ENCODE measurements around the gene SRGAP1.
A peak's percentile ranks its signal among the peaks of the same experiment; 100 is the strongest.
"Not testable (repeated sequence)": the region's sequence is repeated elsewhere in the genome, so short reads cannot be mapped to it uniquely, and the experiment has no call there.

The SRGAP1 gene

DNA sequence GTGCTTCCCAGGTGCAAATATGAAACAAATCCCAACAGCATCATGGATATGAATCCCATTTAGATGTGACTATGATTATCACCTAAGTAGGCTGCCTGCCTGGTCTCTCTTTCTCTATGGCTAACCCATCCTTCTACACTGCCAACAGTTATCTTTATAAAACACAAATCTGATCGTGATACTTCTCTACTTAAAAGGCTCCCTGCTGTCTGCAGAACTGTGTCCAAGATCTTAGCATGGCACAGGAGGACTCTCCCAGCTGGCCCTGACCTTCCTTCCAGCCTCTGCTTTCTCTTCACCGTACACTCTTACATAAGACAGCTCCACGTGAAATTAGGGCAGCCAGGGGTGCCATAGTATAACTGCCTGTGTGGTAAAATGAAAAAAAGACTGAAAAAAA lies 3.5 kb upstream of the SRGAP1 start:
- no peak for DNase-seq

DNA sequence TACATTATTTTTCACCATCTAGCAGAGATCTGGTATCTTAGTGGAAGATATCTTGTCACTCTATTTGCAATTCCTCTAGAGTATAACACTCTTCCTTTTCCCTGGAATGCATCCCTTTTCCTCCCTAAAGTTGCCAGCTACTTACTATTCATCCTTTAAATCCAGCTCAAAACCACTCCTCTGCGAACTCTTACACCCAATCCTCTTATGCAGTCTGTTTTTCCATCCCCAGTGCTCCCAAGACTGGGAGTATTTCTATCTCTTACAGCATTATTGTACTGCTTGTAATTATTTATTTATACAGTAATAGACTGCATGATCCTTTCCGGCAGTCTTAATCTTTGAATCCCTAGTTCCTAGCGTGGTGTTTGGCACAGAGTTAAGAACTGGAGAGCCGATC lies 2.9 kb upstream of the SRGAP1 start:
- no peak for DNase-seq

DNA sequence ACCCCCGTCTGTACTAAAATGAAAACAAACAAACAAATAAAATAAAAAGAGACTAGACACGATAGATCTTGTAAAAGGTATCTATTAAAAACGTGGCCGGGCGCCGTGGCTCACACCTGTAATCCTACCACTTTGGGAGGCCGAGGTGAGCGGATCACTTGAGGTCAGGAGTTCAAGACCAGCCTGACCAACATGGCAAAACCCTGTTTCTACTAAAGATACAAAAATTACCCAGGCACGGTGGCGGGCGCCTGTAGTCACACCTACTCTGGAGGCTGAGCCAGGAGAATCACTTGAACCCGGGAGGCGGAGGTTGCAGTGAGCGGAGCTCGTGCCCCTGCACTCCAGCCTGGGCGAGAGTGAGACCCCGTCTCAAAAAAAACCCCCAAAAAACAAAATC lies 1.8 kb upstream of the SRGAP1 start:
- not testable (repeated sequence) for DNase-seq

DNA sequence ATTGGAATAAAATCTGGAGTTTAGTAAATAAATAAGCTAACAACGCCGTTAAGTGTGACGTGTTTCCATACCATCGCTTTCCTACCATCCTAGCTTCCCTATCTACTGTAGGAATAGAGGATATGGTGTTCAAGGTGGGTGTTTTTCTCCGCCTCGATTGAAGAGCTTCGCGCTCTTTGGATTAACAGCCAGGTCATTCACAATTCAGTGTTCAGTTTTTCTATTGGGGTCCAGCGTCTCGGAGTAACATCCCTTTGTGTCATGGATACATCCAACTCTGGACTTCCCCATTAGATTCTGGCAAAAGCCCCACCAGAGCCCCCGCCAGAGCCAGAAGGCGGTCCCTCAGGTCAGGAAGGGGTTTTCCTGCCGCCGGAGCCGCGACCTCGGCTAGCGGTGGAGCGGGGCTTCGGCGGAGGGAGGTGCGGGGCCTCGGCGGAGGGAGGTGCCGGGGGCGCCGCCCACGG lies 1.2 kb upstream of the SRGAP1 start:
- DNase-seq: no peak

DNA sequence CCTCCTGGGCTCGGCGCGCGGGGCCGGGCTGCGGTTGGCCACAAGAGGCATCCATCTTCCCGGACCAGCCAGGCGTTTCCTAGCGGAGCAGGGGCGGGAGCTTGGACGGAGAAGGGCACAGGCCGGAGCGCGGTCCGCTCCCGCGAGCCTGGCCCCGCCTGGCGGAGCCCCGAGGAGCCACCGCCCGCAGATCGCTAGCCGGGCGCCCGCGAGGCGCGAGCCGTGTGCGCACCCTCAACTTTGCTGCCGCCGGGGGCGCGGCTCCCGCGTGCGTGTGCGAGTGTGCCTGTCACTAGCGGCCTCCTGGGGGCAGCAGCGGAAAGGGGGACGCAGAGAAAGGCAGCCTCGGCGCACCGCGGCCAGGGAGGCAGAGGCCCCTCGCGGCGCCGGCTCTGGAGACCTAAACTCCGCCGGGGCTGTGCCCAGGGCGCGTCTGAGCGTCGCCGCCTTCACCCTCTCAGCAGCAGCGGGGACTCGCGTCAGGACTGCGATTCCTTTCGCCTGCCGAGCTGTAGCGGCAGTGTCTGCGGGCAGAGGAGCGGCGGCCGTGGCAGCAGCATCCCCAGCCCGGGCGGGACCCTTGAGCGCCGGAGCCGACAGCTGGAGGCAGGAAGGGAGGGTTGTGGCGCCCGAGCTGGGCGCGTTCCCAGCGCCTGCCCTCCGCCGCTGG lies 644 bp upstream of the SRGAP1 start:
- peak; percentile 94 for DNase-seq

DNA sequence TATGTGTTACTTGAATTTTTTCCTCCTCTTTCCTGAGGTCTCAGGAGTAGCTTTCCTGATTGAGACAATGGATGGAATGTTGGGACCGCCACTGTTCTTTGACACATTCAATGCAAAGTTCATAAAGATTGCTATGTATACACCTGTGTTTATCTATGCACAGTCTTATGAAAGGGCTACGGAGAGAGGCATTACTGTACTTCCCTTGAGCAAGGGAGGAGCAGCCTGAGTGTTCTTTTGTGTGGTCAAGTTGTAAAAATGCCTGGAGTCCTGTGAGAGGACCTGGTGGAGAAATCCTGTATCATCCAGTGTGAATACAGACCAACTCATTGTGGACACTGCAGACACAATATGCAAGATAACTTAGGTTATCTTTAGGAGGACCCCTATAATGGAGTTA lies 1.2 kb downstream of the SRGAP1 start:
- DNase-seq: no peak

DNA sequence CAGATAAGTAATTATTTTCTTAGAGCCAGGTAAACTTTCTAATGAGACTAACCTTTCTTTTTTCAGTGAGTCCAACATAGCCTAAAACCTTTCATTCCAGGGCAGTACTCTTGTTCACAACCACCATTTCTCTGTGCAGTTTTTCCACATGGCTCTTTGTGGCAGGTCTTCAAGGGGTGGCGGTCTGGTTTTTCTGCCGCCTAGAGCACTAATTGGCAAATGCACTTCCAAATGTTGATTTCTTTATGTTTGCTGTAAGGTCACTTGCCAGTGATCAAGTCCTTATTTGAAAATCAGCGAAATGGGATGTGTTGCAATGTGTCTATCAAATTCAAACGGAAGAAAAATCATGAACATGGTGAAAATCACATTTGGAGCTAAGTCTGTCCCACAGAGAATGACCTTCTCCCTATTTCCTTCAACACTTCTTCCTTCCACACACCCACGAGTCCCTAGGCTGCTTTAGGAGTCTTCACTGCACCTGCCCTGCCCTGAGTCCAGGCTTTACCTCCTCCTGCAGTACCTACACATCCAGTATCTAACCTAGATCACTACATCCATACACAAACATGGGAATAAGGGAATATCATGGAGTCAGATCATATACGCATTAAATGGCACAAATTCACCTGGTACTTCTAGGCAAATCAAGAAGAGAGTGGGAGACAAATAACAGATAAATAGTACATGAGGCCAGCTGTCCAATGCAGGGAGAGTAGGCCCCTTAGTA lies 1.9 kb downstream of the SRGAP1 start:
- no peak for DNase-seq

DNA sequence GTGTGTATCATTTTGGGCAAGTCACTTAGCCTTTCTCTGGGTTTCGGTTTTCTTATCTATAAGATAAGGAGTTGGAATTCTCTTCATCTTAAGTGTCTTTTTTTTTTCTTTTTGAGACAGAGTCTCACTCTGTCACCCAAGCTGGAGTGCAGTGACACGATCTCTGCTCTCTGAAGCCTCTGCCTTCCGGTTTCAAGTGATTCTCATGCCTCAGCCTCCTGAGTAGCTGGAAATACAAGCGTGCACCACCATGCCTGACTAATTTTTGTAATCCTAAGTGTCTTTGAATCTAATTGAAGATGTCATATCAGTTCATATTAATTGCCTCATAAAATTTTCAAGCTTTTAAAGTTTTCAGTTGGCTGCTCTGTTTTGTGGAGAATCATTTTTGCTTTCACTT lies 4.0 kb downstream of the SRGAP1 start:
- no peak for DNase-seq

DNA sequence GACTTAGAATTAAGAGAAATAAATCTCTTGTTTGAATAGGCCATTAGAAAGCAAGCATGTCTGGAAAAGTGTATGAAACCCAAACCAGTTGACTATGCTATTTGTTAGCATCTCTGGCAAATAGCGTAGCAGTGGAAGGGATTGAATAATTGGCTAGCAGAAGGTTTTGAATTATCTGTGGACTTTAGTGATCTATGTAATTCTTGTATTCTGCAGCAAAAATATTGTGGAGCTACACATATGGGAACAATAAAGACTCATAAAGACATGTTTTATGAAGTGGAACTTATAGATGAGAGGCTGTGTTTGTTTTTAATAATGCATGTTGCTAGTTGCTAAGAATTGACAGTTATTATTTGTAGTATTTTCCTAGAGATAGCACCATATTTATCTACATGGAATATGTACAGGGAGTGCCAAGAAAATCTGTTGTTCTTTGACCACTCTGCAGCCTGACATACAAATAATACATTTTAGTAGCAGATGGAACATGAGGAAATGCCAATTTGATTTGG lies 4.7 kb downstream of the SRGAP1 start:
- no peak for DNase-seq

DNA sequence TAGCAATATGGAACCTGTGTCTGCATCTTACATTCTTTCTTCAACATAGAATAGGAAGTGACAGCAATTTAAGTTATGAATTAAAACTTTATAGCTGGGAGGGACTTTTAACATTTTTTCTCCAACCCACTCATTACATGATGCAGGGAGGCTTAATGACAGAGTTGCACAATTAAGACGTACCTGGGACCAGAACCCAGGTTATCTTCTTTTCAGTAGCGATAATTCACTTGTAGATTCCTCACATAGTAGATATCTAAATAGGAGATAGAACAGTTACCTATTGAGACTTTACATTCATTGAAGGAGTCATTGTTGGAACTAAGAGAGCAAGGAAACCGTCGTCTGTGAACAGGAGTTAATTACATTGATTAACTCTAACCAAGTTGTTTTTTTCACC lies 5.1 kb downstream of the SRGAP1 start:
- DNase-seq: no peak

DNA sequence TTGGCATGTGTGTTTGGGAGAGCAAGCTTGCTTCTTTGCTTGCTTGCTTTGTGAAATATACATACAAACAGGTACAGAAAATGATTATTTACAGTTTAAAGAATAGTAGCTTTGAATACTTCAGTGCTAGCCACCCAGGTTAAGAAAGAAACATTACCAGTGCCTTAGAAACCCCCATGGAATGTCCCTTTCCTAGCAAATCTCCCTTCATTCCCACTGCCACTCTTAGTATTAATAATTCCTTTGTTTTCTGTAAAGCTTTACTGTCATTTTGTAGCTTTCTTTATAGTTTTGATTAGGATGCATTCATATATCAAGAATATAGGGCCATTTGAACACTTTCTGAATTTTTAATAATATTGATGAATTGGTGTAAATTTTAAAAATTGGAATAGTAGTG lies 9.5 kb downstream of the SRGAP1 start:
- no peak for DNase-seq

DNA sequence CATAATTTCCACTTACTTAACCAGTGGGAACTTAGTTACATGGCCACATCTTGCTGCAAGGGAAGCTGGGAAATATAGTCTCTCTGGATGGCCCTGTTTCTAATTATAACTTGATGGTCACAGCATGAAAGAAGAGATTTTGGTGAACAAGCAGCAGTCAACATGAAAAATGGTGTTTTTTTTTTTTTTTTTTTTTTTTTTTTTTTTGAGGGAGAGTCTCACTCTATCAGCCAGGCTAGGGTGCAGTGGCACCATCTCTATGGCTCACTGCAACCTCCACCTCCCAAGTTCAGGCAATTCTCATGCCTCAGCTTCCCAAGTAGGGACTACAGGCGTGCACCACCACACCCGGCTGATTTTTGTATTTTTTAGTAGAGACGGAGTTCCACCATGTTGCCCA lies 10.8 kb downstream of the SRGAP1 start:
- DNase-seq: no peak

DNA sequence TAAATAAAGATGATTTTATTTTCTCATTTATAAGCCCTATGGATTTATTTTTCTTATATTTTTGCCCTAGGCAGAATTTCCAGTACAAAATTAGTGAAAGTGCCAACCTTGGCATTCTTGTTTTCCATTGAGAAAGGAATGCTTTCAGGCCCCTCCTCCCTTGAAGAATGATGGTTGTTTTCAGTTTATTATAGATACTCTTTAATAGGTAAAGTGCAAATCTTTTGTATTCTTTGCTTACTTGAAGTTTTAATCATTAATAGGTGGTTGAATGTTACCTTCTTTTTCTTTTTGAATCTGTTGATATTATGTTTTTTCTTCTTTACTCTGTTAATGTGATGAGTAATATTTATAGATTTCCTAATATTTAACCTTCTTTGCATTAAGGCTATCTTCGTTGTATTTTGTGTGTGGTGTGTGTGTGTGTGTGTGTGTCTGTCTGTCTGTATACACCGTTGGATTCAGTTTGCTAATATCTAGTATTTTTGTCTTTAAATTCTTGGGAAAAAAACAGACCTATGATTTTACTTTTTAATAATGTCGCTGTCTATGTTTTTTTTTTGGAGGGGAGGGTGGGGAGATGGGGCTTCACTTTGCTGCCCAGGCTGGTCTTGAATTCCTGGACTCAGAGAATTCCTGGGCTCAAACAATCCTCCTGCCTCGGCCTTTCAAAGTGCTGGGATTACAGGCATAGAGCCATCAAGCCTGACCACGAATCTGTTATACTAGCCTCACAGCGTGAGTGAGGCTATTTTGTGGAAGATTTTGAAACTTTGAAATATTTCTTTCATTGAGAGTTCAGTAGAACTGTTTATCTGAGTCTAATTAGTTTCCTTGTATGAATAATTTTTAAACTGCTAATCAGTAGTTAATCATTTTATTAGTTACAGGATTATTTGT lies 13.5 kb downstream of the SRGAP1 start:
- DNase-seq: no peak

DNA sequence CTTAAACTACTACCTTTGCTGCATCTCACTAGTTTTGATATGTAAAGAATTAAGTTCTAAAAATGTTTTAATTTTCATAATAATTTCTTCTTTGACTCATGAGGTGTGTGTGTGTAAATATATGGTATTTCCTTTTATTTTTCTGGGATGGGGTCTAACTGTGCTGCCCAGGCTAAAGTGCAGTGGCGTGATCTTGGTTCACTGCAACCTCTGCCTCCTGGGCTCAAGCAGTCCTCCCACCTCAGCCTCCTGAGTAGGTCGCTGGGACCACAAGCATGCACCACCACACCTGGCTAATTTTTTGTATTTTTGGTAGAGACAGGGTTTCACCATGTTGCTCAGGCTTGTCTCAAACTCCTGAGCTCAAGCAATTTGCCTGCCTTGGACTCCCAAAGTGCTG lies 15.4 kb downstream of the SRGAP1 start:
- not testable (repeated sequence) for DNase-seq

DNA sequence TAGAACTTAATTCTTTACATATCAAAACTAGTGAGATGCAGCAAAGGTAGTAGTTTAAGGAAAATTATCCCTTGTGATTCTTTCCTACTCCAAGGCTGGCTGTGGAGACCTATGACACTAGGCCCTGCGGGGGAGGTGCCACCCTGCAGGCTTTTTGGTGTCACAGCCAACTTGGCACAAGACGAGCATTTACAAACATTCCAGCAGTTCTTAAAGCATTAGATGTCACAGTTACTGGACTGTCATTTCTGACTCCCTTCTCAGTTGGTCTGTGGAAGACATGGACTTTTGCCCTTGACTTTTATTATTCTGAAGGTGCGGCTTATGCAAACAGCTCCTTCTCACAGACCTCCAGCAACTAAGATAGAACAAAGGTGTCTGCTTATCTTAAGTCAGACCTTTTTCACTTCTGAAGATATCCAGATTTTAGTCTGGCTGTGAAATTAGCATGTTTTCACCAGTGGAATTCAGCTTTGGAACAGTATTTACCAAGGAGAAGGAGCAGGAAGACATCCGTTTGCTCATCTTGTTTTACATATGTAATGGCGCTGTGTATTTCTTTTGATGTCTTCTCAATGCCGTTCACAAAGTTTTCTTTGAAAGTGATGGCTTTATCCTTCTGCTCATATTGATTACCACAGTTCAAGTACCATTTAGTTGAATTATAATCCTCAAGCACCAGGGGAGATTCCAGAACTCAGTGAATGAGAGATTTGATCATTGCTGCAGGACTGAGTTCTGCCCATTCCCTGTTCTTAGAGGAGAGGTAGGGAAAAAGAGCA lies 17.9 kb downstream of the SRGAP1 start:
- no peak for DNase-seq

DNA sequence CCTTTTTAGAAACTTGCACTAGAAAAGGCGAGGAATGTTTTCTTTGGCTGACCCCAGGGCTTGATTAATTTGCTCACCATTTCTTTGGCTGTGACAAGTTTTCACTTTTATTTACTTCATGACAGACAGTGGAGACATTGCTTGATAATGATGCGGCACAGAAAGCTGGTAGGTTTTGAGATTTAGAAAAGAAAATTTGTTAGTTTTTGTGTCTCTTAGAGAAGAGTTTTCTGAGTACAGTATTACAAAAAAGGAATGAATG lies 18.4 kb downstream of the SRGAP1 start:
- DNase-seq: no peak

DNA sequence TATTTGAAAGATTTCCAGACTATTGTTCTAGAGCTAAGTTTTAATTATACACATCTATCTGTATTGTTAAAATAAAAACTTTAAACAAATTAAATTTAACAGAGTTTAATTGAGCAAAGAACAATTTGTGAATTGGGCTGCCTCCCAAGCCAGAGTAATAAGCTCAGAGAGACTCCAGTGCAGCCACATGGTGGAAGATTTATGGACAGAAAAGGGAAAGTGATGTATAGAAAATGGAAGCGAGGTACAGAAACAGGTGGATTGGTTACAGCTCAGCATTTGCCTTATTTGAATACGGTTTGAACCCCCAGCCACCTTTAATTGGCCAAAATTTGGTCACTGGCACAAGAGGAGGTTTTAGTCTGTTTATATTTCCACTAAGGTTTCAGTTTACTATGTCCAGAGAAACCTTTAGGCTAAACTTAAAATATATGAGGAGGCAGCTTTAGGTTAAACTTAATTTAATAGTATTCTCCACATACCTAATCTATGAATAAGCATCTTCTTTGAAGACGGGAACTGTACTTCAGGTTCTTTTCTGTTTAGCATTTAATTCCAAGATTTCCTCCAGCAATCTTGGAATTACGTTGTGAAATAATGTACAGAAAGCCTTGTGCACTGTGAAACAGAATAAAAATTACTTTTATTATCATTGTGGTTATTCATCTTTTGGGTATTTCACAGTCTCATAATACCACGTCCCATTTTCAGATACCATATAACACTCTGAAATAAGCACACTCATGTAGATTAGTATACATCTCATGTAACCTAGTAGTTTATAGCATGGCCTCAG lies 19.4 kb downstream of the SRGAP1 start:
- DNase-seq: no peak

DNA sequence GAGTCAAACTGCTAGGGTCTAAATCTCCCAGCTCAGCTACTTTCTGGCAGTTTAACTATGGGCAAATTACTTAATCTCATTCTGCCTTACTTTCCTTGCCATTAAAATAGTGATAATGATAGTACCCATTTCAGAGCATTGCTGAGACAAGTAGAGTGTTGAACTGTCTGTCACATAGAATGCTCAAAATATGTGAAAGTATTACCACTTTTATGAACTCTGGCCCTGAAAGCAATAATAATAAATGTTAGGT lies 19.9 kb downstream of the SRGAP1 start:
- DNase-seq: no peak

DNA sequence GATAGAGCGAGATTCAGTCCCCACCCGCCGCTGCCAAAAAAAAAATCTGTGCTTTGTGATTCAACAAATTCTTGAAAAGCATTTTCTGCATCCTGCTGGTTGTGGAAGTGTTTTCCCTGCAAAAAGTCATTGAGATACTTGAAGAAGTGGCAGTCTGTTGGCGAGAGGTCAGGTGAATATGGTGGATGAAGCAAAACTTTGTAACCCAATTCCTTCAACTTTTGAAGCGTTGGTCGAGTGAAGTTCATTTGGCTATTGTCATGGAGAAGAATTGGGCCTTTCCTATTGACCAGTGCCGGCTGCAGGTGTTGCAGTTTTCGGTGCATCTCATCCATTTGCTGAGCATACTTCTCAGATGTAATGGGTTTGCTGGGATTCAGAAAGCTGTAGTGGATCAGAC lies 20.9 kb downstream of the SRGAP1 start:
- DNase-seq: no peak

DNA sequence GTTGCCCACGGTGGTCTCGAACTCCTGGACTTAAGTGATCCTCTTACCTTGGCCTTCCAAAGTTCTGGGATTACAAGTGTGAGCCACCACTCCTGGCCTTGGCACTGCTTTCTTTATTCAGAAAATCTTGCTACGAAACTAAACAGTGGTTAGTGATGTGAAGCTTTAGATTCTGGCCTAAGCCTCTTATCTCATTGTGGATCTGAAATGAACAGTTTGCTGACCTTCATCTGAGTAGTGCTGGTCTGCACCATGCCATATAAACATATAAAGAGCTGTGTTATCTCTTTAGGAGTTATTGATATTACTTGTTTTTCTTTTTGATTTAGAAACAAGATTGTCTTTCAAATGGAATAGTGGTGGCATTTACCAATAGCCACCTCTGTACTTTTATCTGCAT lies 22.6 kb downstream of the SRGAP1 start:
- no peak for DNase-seq

DNA sequence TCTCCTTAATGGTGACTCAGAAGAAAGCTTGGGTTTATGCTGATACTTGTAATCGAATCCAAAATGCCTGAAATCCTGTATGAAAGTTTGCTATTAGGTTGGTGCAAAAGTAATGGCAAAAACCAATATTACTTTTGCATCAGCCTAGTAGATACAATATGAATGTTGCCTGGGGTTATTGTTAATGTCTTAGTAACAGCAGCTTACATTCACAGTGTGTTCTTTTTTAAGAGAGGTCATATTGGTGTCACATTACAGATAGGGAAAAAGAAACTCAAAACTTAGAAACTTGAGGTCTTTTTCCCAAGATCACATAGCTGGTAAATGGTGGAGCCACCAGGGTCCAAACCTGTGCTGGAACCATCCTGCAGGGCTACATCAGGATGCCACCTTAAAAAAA lies 25.2 kb downstream of the SRGAP1 start:
- DNase-seq: no peak

DNA sequence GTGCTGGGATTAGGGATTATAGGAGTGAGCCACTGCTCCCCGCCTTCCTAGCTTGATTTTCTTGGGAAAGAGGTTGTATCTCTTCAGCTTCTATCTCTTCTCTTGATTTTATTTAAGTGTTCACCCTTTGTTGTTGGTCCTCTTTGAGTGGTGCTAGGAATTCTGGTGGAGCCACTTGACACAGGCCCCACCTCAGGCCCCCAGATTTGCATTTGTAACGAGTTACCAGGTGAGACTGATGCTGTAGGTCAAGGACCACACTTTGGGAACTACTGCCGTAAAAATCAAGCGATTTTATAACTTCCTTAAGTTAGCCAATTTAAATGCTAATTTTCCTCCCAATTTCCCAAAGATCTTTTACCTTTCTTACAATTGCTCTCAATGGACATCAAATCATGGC lies 26.3 kb downstream of the SRGAP1 start:
- DNase-seq: no peak

All from right forelimb (tissue), 1 donor.